ENCODE results near the gene DNAJB4. TPM values are rescaled to one million over a fixed set of nuclear protein-coding genes. Genes with fewer than 3 reads are reported as not detected.

Gene DNAJB4
- total RNA-seq, 1 experiment from 2014 or later = 23.0 TPM

DNA sequence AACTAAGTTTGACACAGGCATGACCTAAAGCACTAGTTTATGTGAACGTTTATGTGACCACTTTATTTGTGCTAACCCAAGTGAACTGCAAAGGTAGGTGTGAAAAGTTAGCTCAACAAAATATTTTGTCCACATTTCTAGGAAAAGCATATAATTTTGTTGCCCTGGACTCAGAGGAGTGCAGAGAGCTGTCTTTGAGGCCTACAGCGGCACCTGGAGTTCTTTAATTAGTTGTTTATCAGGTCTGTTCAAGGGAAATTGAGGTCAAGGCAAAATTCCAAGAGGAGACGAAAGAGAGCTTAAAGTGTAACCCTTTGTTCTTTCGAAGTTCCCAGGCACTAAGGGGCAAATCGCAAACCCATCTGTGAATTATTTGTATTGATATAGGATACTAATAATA is 42.4 kb downstream of the DNAJB4 start:
- no TSS peak for BruUV-seq (replicated peaks)
- no peaks in the 10 kb centered on the region for H3K9me3 Mint-ChIP-seq (ENCODE audit: low read depth, unreplicated experiment)
- DNase-seq = no peak
- peak overlapping the region; percentile 77 for H3K4me3 Mint-ChIP-seq (ENCODE audit: low read depth, unreplicated experiment)
- TF ChIP-seq, protein P1, sequence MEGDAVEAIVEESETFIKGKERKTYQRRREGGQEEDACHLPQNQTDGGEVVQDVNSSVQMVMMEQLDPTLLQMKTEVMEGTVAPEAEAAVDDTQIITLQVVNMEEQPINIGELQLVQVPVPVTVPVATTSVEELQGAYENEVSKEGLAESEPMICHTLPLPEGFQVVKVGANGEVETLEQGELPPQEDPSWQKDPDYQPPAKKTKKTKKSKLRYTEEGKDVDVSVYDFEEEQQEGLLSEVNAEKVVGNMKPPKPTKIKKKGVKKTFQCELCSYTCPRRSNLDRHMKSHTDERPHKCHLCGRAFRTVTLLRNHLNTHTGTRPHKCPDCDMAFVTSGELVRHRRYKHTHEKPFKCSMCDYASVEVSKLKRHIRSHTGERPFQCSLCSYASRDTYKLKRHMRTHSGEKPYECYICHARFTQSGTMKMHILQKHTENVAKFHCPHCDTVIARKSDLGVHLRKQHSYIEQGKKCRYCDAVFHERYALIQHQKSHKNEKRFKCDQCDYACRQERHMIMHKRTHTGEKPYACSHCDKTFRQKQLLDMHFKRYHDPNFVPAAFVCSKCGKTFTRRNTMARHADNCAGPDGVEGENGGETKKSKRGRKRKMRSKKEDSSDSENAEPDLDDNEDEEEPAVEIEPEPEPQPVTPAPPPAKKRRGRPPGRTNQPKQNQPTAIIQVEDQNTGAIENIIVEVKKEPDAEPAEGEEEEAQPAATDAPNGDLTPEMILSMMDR (IDR thresholded peaks at IDR 0.05; ENCODE audit: unreplicated experiment) = no peak
- H3K27me3 Mint-ChIP-seq (ENCODE audit: unreplicated experiment) = peaks cover 33% of the 10 kb centered on the region
- CTCF ChIA-PET = interaction anchor here (0.7 kb wide), 1 partner anchor 71 kb away, joined by 3 read pairs; no protein-coding TSS in a partner anchor
- H3K27ac Mint-ChIP-seq (ENCODE audit: unreplicated experiment) = no peak overlapping the region
- H3K36me3 Mint-ChIP-seq (ENCODE audit: insufficient read depth, unreplicated experiment) = peaks cover 19% of the 10 kb centered on the region
- peaks cover 11% of the 10 kb centered on the region for H3K4me1 Mint-ChIP-seq (ENCODE audit: low read depth, unreplicated experiment)
- intact Hi-C loops (cut with micrococcal nuclease; ENCODE audit: unreplicated experiment) = loop anchor here (2.0 to 5.0 kb wide), 2 partner anchors 68 to 70 kb away; partner anchors contain the start of gene FUBP1

DNA sequence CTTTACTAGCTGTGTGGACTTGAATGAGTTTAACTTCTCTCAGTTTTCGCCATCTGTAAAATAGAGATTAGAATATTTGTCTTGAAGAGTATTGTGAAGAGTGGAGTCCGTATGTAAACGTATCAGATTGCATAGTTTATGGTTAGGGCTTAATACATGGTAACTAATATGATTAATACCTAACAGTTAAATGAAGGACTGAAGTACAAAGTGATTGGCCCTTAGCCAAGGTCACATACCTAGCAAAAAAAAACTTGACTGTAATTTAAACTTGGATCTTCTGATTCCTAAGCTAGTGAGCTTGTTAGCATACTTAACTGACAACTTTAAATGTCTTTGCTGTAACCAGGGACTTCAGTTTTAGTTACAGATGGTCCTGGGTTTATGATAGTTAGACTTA is 42.9 kb downstream of the DNAJB4 start:
- Mint-ChIP-seq H3K27ac (ENCODE audit: unreplicated experiment) (no peak overlapping the region), H3K27me3 (ENCODE audit: unreplicated experiment) (peaks cover 29% of the 10 kb centered on the region), H3K36me3 (ENCODE audit: insufficient read depth, unreplicated experiment) (peaks cover 19% of the 10 kb centered on the region), H3K4me3 (ENCODE audit: low read depth, unreplicated experiment) (no peak overlapping the region), H3K9me3 (ENCODE audit: low read depth, unreplicated experiment) (no peaks in the 10 kb centered on the region), H3K4me1 (ENCODE audit: low read depth, unreplicated experiment) (peaks cover 11% of the 10 kb centered on the region)
- DNase-seq = no peak
- TF ChIP-seq, protein P1 (IDR thresholded peaks at IDR 0.05; ENCODE audit: unreplicated experiment) = no peak
- CTCF ChIA-PET = interaction anchor here (0.7 kb wide), 1 partner anchor 72 kb away, joined by 3 read pairs; no protein-coding TSS in a partner anchor
- intact Hi-C loops (cut with micrococcal nuclease; ENCODE audit: unreplicated experiment) = loop anchor here (2.0 to 5.0 kb wide), 2 partner anchors 67 to 70 kb away; partner anchors contain the start of gene FUBP1
- BruUV-seq (replicated peaks) = no TSS peak

DNA sequence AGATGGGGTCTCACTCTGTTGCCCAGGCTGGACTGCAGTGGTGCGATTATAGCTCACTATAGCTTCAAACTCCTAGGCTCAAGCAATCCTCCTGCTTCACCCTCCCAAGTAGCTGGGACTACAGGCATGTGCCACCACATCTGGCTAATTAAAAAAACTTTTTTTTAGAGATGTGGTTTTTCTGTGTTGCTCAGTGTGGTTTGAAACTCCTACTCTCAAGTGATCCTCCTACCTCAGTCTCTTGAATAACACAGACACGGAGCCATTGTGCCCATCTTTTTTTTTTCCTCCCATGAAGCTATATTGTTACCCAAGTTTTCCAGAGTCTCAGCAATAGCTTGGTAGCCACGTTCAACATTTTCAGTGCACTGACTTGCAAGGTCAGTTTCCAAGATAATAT is 43.7 kb downstream of the DNAJB4 start:
- Mint-ChIP-seq H3K27me3 (ENCODE audit: unreplicated experiment) (peaks cover 20% of the 10 kb centered on the region), H3K9me3 (ENCODE audit: low read depth, unreplicated experiment) (no peaks in the 10 kb centered on the region), H3K4me3 (ENCODE audit: low read depth, unreplicated experiment) (no peak overlapping the region), H3K4me1 (ENCODE audit: low read depth, unreplicated experiment) (peaks cover 11% of the 10 kb centered on the region), H3K36me3 (ENCODE audit: insufficient read depth, unreplicated experiment) (peaks cover 19% of the 10 kb centered on the region), H3K27ac (ENCODE audit: unreplicated experiment) (no peak overlapping the region)
- CTCF ChIA-PET = interaction anchor here (0.7 kb wide), 1 partner anchor 10 kb away, joined by 4 read pairs; no protein-coding TSS in a partner anchor
- TF ChIP-seq, protein P1 (IDR thresholded peaks at IDR 0.05; ENCODE audit: unreplicated experiment) = no peak
- no peak for DNase-seq
- no TSS peak for BruUV-seq (replicated peaks)
- intact Hi-C loops (cut with micrococcal nuclease; ENCODE audit: unreplicated experiment) = loop anchor here (5.0 kb wide), 1 partner anchor 71 kb away; the partner anchor contains the start of gene FUBP1

DNA sequence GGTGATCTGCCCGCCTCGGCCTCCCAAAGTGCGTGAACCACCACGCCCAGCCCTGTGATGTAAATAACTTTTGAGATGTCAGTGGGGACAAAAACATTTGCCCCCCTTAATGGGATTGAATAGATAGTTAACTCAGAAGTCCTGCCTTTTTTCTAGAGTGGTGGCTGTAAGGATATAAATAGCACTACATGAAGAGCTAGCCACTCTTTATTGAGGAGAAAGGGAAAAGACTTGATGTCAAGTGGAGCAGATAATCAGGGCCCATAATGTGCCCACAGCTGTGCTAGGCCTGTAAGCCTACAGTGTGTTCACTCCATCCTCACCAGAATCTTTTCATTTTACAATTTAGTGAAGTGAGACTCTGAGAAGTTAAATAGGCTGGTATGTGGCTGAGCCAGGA is 44.7 kb downstream of the DNAJB4 start:
- Mint-ChIP-seq H3K9me3 (ENCODE audit: low read depth, unreplicated experiment) (no peaks in the 10 kb centered on the region), H3K27ac (ENCODE audit: unreplicated experiment) (no peak overlapping the region), H3K27me3 (ENCODE audit: unreplicated experiment) (peaks cover 14% of the 10 kb centered on the region), H3K36me3 (ENCODE audit: insufficient read depth, unreplicated experiment) (peaks cover 19% of the 10 kb centered on the region), H3K4me1 (ENCODE audit: low read depth, unreplicated experiment) (peaks cover 11% of the 10 kb centered on the region), H3K4me3 (ENCODE audit: low read depth, unreplicated experiment) (no peak overlapping the region)
- no TSS peak for BruUV-seq (replicated peaks)
- TF ChIP-seq, protein P1 (IDR thresholded peaks at IDR 0.05; ENCODE audit: unreplicated experiment) = no peak
- intact Hi-C loops (cut with micrococcal nuclease; ENCODE audit: unreplicated experiment) = loop anchor here (5.0 kb wide), 1 partner anchor 72 kb away; the partner anchor contains the start of gene FUBP1
- DNase-seq = no peak
- CTCF ChIA-PET = no interaction called here
